NK-92 (cell line): Measurements from ENCODE around the gene DQX1.

Source experiments
- DNase-seq: peaks from one replicate; lab custom pipeline; 2025; ENCODE audit not compliant: unreplicated experiment; lab: John Stamatoyannopoulos, UW

DQX1 gene

GRCh38 chr2:74512744-74513604 is 13.1 kb downstream of the DQX1 start:
- no peak for DNase-seq

DNA sequence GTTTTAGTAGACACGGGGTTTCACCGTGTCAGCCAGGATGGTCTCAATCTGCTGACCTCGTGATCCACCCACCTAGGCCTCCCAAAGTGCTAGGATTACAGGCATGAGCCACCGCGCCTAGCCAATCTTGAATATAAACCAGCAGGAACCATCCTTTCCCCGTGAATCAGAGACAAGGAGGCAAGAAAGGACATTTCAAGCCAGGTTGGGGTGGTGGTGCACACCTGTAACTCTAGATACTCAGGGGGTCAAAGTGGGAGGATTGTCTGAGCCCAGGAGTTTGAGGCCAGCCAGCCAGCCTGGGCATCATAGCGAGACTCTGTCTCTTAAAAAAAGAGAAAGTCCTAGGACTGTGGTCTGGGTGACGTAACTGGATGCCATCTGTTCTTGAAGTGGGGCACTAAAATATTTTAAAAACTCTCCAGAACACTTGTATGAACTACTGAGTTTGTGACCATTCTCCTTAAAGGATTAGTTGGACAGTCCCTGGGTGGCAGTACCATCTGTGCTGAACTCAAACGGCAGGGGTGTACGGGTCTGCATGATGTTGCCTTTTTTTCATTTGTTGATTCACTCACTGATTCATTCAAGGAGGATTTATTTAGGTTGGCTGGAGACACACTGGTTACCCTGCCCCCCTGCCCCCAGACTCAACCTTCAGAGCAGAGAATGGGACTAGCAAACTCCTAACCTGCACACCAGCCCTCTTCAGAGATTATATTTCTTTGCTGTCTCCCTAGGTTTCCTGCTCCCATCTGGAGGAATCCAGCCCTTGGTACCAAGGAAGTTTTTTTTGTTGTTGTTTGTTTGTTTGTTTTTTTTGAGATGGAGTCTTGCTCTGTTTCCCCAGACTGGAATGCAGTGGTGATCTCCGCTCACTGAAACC is 14.7 kb downstream of the DQX1 start:
- no peak for DNase-seq

GRCh38 chr2:74510272-74510671 is 15.8 kb downstream of the DQX1 start:
- no peak for DNase-seq

DNA sequence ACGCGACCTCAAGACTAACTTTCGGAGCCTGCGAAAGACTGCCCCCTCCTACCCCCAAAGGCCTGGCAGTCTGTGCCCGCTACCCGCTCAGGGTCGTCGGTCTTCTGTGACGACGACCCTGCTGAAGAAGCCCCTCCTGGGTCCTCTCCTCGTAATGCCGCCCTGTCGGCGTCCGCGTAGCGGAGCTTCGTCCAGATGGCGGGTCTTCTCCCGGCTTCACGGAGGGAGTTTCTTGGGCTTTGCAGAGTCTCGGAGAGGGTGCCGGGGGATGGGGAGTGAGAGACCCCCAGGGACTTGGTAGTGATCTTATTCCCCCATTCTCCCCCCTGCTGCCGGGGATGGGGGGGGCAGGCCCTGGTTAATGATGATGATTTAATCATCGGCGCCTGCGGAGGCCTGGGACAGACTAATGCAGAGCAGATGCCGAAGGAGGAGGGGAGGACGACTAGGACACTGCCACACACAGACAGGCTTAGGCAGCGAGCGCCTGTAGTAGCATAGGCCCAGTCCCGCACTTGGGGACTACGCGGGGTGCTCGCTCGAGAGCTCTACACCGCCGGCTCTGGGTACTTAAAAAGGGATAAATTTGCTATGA is 18.0 kb downstream of the DQX1 start:
- no peak for DNase-seq

- DNase-seq, result peak; percentile 80
Measured at GRCh38 chr2:74507145-74507925, 18.7 kb downstream of the DQX1 start, which contains the start of gene PCGF1. Gene PCGF1, minus strand, starts transcription at chr2:74507695. Its CDS starts 27 bp downstream, at chr2:74507668.

DNA sequence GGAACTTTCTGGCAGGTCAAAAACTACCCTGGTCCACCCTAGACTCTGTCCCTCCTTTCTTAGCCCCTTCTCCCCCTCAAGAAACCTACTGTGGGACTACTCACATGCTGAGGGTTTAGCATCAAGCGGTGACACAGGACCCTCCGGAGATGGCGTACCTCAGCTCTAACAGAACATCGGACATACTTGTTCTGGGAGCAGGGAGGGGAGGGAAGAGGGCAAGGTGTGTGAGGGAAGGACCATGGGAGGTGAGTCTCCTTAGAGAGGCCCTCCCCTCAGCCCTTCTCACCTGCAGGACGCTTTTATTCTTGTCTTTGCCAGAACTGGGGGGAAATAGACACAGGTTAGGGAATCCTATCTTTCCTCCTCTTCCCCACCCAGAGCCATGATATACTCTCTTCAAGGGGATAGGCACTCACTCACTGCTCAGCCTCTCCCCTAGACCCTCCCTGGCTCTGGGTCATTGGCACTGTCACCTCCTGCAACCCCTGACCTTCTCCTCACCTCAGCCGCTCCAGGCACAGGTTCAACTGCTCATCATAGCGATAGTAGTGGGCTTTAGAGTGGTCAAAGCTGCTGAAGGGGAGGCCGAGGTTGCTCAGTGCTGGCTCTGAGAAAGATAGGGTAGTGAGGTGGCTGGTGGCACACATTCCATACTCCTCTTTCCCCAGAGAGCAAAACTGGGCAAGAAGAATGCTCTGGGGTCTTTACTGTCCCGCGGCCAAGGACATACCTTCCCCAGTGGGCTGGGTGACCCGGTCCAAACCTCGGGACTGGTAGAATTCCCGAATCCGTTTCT is 20.4 kb downstream of the DQX1 start:
- no peak for DNase-seq

GRCh38 chr2:74504591-74504990 is 21.4 kb downstream of the DQX1 start:
- no peak for DNase-seq

- no peak for DNase-seq
Measured at GRCh38 chr2:74503506-74504475, 22.2 kb downstream of the DQX1 start.

- no peak for DNase-seq
Measured at GRCh38 chr2:74502720-74503505, 23.1 kb downstream of the DQX1 start.

DNA sequence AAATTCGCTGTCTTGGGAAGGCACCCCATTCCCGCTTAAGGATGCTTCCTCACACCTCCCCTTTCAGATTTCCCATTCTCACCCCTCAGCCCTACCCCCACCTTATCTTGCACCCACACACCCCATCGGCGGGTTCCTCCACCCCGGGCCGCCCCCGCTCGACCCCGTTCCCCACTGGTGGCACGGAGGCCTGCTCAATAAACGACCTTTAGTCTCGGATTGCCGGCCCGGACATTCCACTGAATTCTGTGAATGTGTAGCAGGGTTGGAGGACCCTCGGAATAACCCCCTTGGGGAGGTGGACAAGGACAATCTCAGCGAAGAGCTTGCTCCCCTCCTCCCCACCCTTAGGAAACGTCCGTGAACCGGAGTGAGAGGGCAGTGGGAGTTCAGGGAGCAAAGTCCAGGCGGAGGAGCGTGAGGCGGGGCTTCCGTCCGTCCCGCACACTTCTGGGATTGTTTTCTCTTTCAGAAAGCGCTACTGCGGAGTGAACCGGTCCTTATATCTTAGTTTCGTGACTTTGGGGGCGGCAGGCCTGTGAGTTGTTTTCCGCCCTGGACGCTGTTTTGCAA is 23.8 kb downstream of the DQX1 start:
- no peak for DNase-seq

GRCh38 chr2:74501335-74502071 is 24.5 kb downstream of the DQX1 start:
- no peak for DNase-seq

- no peak for DNase-seq
Measured at GRCh38 chr2:74500578-74500946, 25.5 kb downstream of the DQX1 start.

- DNase-seq, result no peak
Measured at GRCh38 chr2:74499940-74500577, 26.0 kb downstream of the DQX1 start.

- no peak for DNase-seq
Measured at GRCh38 chr2:74499267-74499939, 26.6 kb downstream of the DQX1 start, which contains the start of gene LBX2. Gene LBX2, minus strand, starts transcription at chr2:74499603. Its CDS starts 66 bp downstream, at chr2:74499537.

GRCh38 chr2:74498500-74499266 is 27.3 kb downstream of the DQX1 start:
- no peak for DNase-seq
